ENCODE measurements around the gene GDF7. TPM values are rescaled to one million over a fixed set of nuclear protein-coding genes. Genes with fewer than 3 reads are reported as not detected.

The GDF7 gene
- total and polyA plus RNA-seq, 2 of the 4 experiments (the other 2 are of a cell fraction) = under 0.01 to 0.02 TPM

- Histone ChIP-seq H3K4me3 (ENCODE audit: insufficient read depth, low read depth, low read length) (no peak overlapping the region), H3K23ac (ENCODE audit: low read depth, low read length) (no peak overlapping the region), H3K9me1 (ENCODE audit: insufficient read depth, low read length) (peaks cover 11% of the 10 kb centered on the region), H2AFZ (replicated peaks; ENCODE audit: low read length, poor library complexity) (no peak overlapping the region), H4K5ac (ENCODE audit: low read depth, low read length) (no peak overlapping the region), H4K8ac (ENCODE audit: low read depth in 2 of 2, low read length in 2 of 2) (no peak overlapping the region), H2BK15ac (ENCODE audit: low read depth, low read length) (no peak overlapping the region), H3K36me3 (ENCODE audit: control insufficient read depth, insufficient read depth, low read length) (peaks cover 14% of the 10 kb centered on the region; the same call in 1 of the 2 replicates), H2BK20ac (ENCODE audit: low read depth, low read length) (no peak overlapping the region), H2AK9ac (replicated peaks; ENCODE audit: low read depth, low read length, poor library complexity) (no peak overlapping the region), H3K27ac (ENCODE audit: insufficient read depth, low read length) (no peak overlapping the region), H3K9me3 (ENCODE audit: control insufficient read depth, insufficient read depth, low read length) (no peaks in the 10 kb centered on the region), H3K56ac (ENCODE audit: extremely low read depth, insufficient read depth, low read length) (no peak overlapping the region), H3K4me2 (ENCODE audit: low read depth, low read length) (no peak overlapping the region), H2BK5ac (ENCODE audit: low read depth, low read length, poor library complexity, severe bottlenecking) (no peak overlapping the region), H3K4ac (ENCODE audit: low read depth, low read length) (no peak overlapping the region), H2AK5ac (ENCODE audit: low read depth, low read length) (no peak overlapping the region), H2BK120ac (ENCODE audit: low read depth, low read length) (no peak overlapping the region), H4K91ac (ENCODE audit: insufficient read depth, low read depth, low read length) (no peak overlapping the region), H4K20me1 (ENCODE audit: insufficient read depth, low read length) (peaks cover 20% of the 10 kb centered on the region), H3K27me3 (ENCODE audit: control insufficient read depth, insufficient read depth, low read length) (no peaks in the 10 kb centered on the region), H3K9ac (ENCODE audit: low read depth, low read length) (no peak overlapping the region), H3K4me1 (ENCODE audit: control insufficient read depth, insufficient read depth, low read length) (peaks cover 7% of the 10 kb centered on the region), H3K79me1 (ENCODE audit: low read depth in 1 of 2, low read length in 2 of 2) (peaks cover 10 to 51% of the 10 kb centered on the region in 2 experiments; a peak in 3 of 4 replicates), H3K14ac (replicated peaks; ENCODE audit: low read depth, low read length) (no peak overlapping the region), H3K18ac (ENCODE audit: low read depth, low read length) (no peak overlapping the region)
- no peak for ATAC-seq (ENCODE audit: low read depth)
- intact Hi-C loops (cut with micrococcal nuclease) = no loop called here
- dilution Hi-C loops (cut with HindIII; ENCODE audit: low sequenced_read_pairs, unreplicated experiment) = loop anchor here (25.0 kb wide), 1 partner anchor 259 kb away; no protein-coding TSS in a partner anchor
- DNase-seq = no peak
- ChIA-PET CTCF (interaction anchor here (0.6 kb wide), 1 partner anchor 827 kb away, joined by 3 read pairs; no protein-coding TSS in a partner anchor), POLR2A (ENCODE audit: unreplicated experiment) (no interaction called here)
- WGBS, 2 experiments (ENCODE audit: extremely low coverage in 2 of 2, insufficient read length in 1 of 2) = 90% methylated on average over 17 of the region's 20 CpGs; no CpG with 5 or more reads in 1 of the 2 experiments
- TF ChIP-seq NFE2L2 (IDR thresholded peaks at IDR 0.05; ENCODE audit: low read depth, low read length) = no peak
- no peak for TF ChIP-seq ELK1 (IDR thresholded peaks at IDR 0.05; ENCODE audit: borderline replicate concordance, low read depth, low read length)
- no peak for TF ChIP-seq SMC3 (IDR thresholded peaks at IDR 0.05; ENCODE audit: low read depth, low read length)
- no peak for TF ChIP-seq CTCF (conservative IDR thresholded peaks at IDR 0.05; ENCODE audit: low read depth, low read length)
- no peak for TF ChIP-seq USF2 (IDR thresholded peaks at IDR 0.05; ENCODE audit: low read depth, low read length)
- TF ChIP-seq MAZ (IDR thresholded peaks at IDR 0.05; ENCODE audit: borderline replicate concordance, low read depth, low read length) = no peak
- TF ChIP-seq CEBPB (IDR thresholded peaks at IDR 0.05; ENCODE audit: low read depth, low read length) = no peak
- TF ChIP-seq RFX5 (IDR thresholded peaks at IDR 0.05; ENCODE audit: low read depth, low read length) = no peak
- TF ChIP-seq RCOR1 (IDR thresholded peaks at IDR 0.05; ENCODE audit: insufficient replicate concordance, low read length) = no peak
- no peak for TF ChIP-seq BHLHE40 (IDR thresholded peaks at IDR 0.05; ENCODE audit: low read depth, low read length)
- TF ChIP-seq MAFK (IDR thresholded peaks at IDR 0.05; ENCODE audit: low read depth, low read length) = no peak
- TF ChIP-seq POLR2A (IDR thresholded peaks at IDR 0.05; ENCODE audit: low read depth, low read length) = no peak
- TF ChIP-seq CHD1 (IDR thresholded peaks at IDR 0.05; ENCODE audit: low read depth, low read length) = no peak
- TF ChIP-seq MXI1 (IDR thresholded peaks at IDR 0.05; ENCODE audit: borderline replicate concordance, low read depth, low read length) = no peak
- no peak for TF ChIP-seq RAD21 (IDR thresholded peaks at IDR 0.05; ENCODE audit: low read length)
- TF ChIP-seq FOS (IDR thresholded peaks at IDR 0.05; ENCODE audit: low read depth, low read length) = no peak
- in situ Hi-C loops (cut with MboI; ENCODE audit: low sequenced_read_pairs) = no loop called here
- no TSS peak for BruUV-seq (replicated peaks)
Measured at GRCh38 chr2:20646446-20646845, 20.5 kb upstream of the GDF7 start.

Data from IMR-90 (cell line).